ENCODE results near the gene MINDY3. TPM values are rescaled to one million over a fixed set of nuclear protein-coding genes. Genes with fewer than 3 reads are reported as not detected.
"Not testable (repeated sequence)": the region's sequence is repeated elsewhere in the genome, so short reads cannot be mapped to it uniquely, and the experiment has no call there.

The MINDY3 gene
- total and polyA plus RNA-seq, 4 donors: 44.7 to 89.9 (median 58.2) TPM

GRCh38 chr10:15764892-15765454, 95.3 kb downstream of the MINDY3 start:
- no peak overlapping the region for H3K4me3 ChIP-seq (ENCODE audit: low read depth, low read length)
- DNase-seq (ENCODE audit: low read depth in 4 of 6, low spot score in 6 of 6): no peak
- H3K27ac ChIP-seq (ENCODE audit: low read depth, low read length): no peak overlapping the region
- no peaks in the 10 kb centered on the region for H3K4me1 ChIP-seq (ENCODE audit: control insufficient read depth, insufficient read depth, low read length)
- H3K9me3 ChIP-seq (ENCODE audit: control insufficient read depth, insufficient read depth, low read length): no peaks in the 10 kb centered on the region
- no peaks in the 10 kb centered on the region for H3K36me3 ChIP-seq (ENCODE audit: control insufficient read depth, insufficient read depth, low read length)
- WGBS (ENCODE audit: insufficient coverage): 100% methylated on average over 2 of the region's 2 CpGs
- no peaks in the 10 kb centered on the region for H3K27me3 ChIP-seq (ENCODE audit: control insufficient read depth, insufficient read depth, low read length)

- Histone ChIP-seq H3K9me3 (ENCODE audit: control insufficient read depth, insufficient read depth, low read length) (no peaks in the 10 kb centered on the region), H3K36me3 (ENCODE audit: control insufficient read depth, insufficient read depth, low read length) (no peaks in the 10 kb centered on the region), H3K4me1 (ENCODE audit: control insufficient read depth, insufficient read depth, low read length) (no peaks in the 10 kb centered on the region), H3K27me3 (ENCODE audit: control insufficient read depth, insufficient read depth, low read length) (no peaks in the 10 kb centered on the region), H3K4me3 (ENCODE audit: low read depth, low read length) (no peak overlapping the region), H3K27ac (ENCODE audit: low read depth, low read length) (no peak overlapping the region)
- no peak for DNase-seq (ENCODE audit: low read depth in 4 of 6, low spot score in 6 of 6)
- WGBS (ENCODE audit: insufficient coverage): 95% methylated on average over 8 of the region's 8 CpGs
Observed at GRCh38 chr10:15763006-15763405, 97.3 kb downstream of the MINDY3 start.

- not testable (repeated sequence) for H3K9me3 ChIP-seq (ENCODE audit: control insufficient read depth, insufficient read depth, low read length); H3K4me1 ChIP-seq (ENCODE audit: control insufficient read depth, insufficient read depth, low read length); H3K4me3 ChIP-seq (ENCODE audit: low read depth, low read length); H3K36me3 ChIP-seq (ENCODE audit: control insufficient read depth, insufficient read depth, low read length); H3K27me3 ChIP-seq (ENCODE audit: control insufficient read depth, insufficient read depth, low read length); H3K27ac ChIP-seq (ENCODE audit: low read depth, low read length); DNase-seq (ENCODE audit: low read depth in 4 of 6, low spot score in 6 of 6)
- WGBS (ENCODE audit: insufficient coverage): 100% methylated on average over 1 of the region's 6 CpGs
Observed at GRCh38 chr10:15762239-15762638, 98.1 kb downstream of the MINDY3 start.

GRCh38 chr10:15761224-15761623, 99.1 kb downstream of the MINDY3 start:
- WGBS (ENCODE audit: insufficient coverage): 92% methylated on average over 2 of the region's 4 CpGs

GRCh38 chr10:15760681-15761080, 99.6 kb downstream of the MINDY3 start:
- 100% methylated on average over 1 of the region's 2 CpGs for WGBS (ENCODE audit: insufficient coverage)
- no peak overlapping the region for H3K4me3 ChIP-seq (ENCODE audit: low read depth, low read length)
- DNase-seq (ENCODE audit: low read depth in 4 of 6, low spot score in 6 of 6): no peak
- no peaks in the 10 kb centered on the region for H3K4me1 ChIP-seq (ENCODE audit: control insufficient read depth, insufficient read depth, low read length)
- H3K27ac ChIP-seq (ENCODE audit: low read depth, low read length): no peak overlapping the region
- H3K27me3 ChIP-seq (ENCODE audit: control insufficient read depth, insufficient read depth, low read length): no peaks in the 10 kb centered on the region
- H3K36me3 ChIP-seq (ENCODE audit: control insufficient read depth, insufficient read depth, low read length): no peaks in the 10 kb centered on the region
- H3K9me3 ChIP-seq (ENCODE audit: control insufficient read depth, insufficient read depth, low read length): no peaks in the 10 kb centered on the region

More at GRCh38 chr10:15761224-15761623, 99.1 kb downstream of the MINDY3 start:
- not testable (repeated sequence) for H3K4me1 ChIP-seq (ENCODE audit: control insufficient read depth, insufficient read depth, low read length); H3K27ac ChIP-seq (ENCODE audit: low read depth, low read length); H3K27me3 ChIP-seq (ENCODE audit: control insufficient read depth, insufficient read depth, low read length); H3K36me3 ChIP-seq (ENCODE audit: control insufficient read depth, insufficient read depth, low read length); DNase-seq (ENCODE audit: low read depth in 4 of 6, low spot score in 6 of 6); H3K9me3 ChIP-seq (ENCODE audit: control insufficient read depth, insufficient read depth, low read length); H3K4me3 ChIP-seq (ENCODE audit: low read depth, low read length)

- Histone ChIP-seq H3K27ac (ENCODE audit: low read depth, low read length) (no peak overlapping the region), H3K36me3 (ENCODE audit: control insufficient read depth, insufficient read depth, low read length) (no peaks in the 10 kb centered on the region), H3K4me3 (ENCODE audit: low read depth, low read length) (no peak overlapping the region), H3K27me3 (ENCODE audit: control insufficient read depth, insufficient read depth, low read length) (no peaks in the 10 kb centered on the region), H3K9me3 (ENCODE audit: control insufficient read depth, insufficient read depth, low read length) (no peaks in the 10 kb centered on the region), H3K4me1 (ENCODE audit: control insufficient read depth, insufficient read depth, low read length) (no peaks in the 10 kb centered on the region)
- DNase-seq (ENCODE audit: low read depth in 4 of 6, low spot score in 6 of 6): no peak
Observed at GRCh38 chr10:15759265-15759664, 101.0 kb downstream of the MINDY3 start.

- Histone ChIP-seq H3K27ac (ENCODE audit: low read depth, low read length) (no peak overlapping the region), H3K9me3 (ENCODE audit: control insufficient read depth, insufficient read depth, low read length) (no peaks in the 10 kb centered on the region), H3K4me3 (ENCODE audit: low read depth, low read length) (no peak overlapping the region), H3K36me3 (ENCODE audit: control insufficient read depth, insufficient read depth, low read length) (no peaks in the 10 kb centered on the region), H3K4me1 (ENCODE audit: control insufficient read depth, insufficient read depth, low read length) (no peaks in the 10 kb centered on the region), H3K27me3 (ENCODE audit: control insufficient read depth, insufficient read depth, low read length) (no peaks in the 10 kb centered on the region)
- DNase-seq (ENCODE audit: low read depth in 4 of 6, low spot score in 6 of 6): no peak
- WGBS (ENCODE audit: insufficient coverage): 85% methylated on average over 4 of the region's 5 CpGs
Observed at GRCh38 chr10:15758618-15759017, 101.7 kb downstream of the MINDY3 start.

GRCh38 chr10:15754937-15755336, 105.4 kb downstream of the MINDY3 start:
- WGBS (ENCODE audit: insufficient coverage): no CpG with 5 or more reads among the region's 2 CpGs
- Histone ChIP-seq H3K9me3 (ENCODE audit: control insufficient read depth, insufficient read depth, low read length) (no peaks in the 10 kb centered on the region), H3K27ac (ENCODE audit: low read depth, low read length) (no peak overlapping the region), H3K4me3 (ENCODE audit: low read depth, low read length) (no peak overlapping the region), H3K36me3 (ENCODE audit: control insufficient read depth, insufficient read depth, low read length) (no peaks in the 10 kb centered on the region), H3K4me1 (ENCODE audit: control insufficient read depth, insufficient read depth, low read length) (no peaks in the 10 kb centered on the region), H3K27me3 (ENCODE audit: control insufficient read depth, insufficient read depth, low read length) (no peaks in the 10 kb centered on the region)
- peak in 2 of 6 donors; percentile 9 to 19 for DNase-seq (ENCODE audit: low read depth in 4 of 6, low spot score in 6 of 6)

- no CpG with 5 or more reads among the region's 5 CpGs for WGBS (ENCODE audit: insufficient coverage)
- H3K27me3 ChIP-seq (ENCODE audit: control insufficient read depth, insufficient read depth, low read length): no peaks in the 10 kb centered on the region
- no peak for DNase-seq (ENCODE audit: low read depth in 4 of 6, low spot score in 6 of 6)
- H3K36me3 ChIP-seq (ENCODE audit: control insufficient read depth, insufficient read depth, low read length): no peaks in the 10 kb centered on the region
- H3K27ac ChIP-seq (ENCODE audit: low read depth, low read length): no peak overlapping the region
- H3K9me3 ChIP-seq (ENCODE audit: control insufficient read depth, insufficient read depth, low read length): no peaks in the 10 kb centered on the region
- H3K4me3 ChIP-seq (ENCODE audit: low read depth, low read length): no peak overlapping the region
- H3K4me1 ChIP-seq (ENCODE audit: control insufficient read depth, insufficient read depth, low read length): no peaks in the 10 kb centered on the region
Observed at GRCh38 chr10:15751046-15751445, 109.3 kb downstream of the MINDY3 start.

- WGBS (ENCODE audit: insufficient coverage): no CpG with 5 or more reads among the region's 3 CpGs
- Histone ChIP-seq H3K4me1 (ENCODE audit: control insufficient read depth, insufficient read depth, low read length) (no peaks in the 10 kb centered on the region), H3K27ac (ENCODE audit: low read depth, low read length) (no peak overlapping the region), H3K9me3 (ENCODE audit: control insufficient read depth, insufficient read depth, low read length) (no peaks in the 10 kb centered on the region), H3K27me3 (ENCODE audit: control insufficient read depth, insufficient read depth, low read length) (no peaks in the 10 kb centered on the region), H3K4me3 (ENCODE audit: low read depth, low read length) (no peak overlapping the region), H3K36me3 (ENCODE audit: control insufficient read depth, insufficient read depth, low read length) (no peaks in the 10 kb centered on the region)
- DNase-seq (ENCODE audit: low read depth in 4 of 6, low spot score in 6 of 6): peak in 2 of 6 donors; percentile 48 to 75
Observed at GRCh38 chr10:15748126-15748525, 112.2 kb downstream of the MINDY3 start.
